SH-SY5Y (cell line): ENCODE measurements around the gene P2RY11.

ENCODE experiments used
- GATA2 ChIP-seq: IDR thresholded peaks from 2 replicates; pipeline ENCODE4 v1.6.1; 2011; ENCODE audit warnings: mild to moderate bottlenecking, low read depth, low read length
- GATA3 ChIP-seq: IDR thresholded peaks from 2 replicates; pipeline ENCODE4 v1.6.1; 2011; ENCODE audit warnings: low read depth, mild to moderate bottlenecking, low read length, moderate library complexity

Gene P2RY11

DNA sequence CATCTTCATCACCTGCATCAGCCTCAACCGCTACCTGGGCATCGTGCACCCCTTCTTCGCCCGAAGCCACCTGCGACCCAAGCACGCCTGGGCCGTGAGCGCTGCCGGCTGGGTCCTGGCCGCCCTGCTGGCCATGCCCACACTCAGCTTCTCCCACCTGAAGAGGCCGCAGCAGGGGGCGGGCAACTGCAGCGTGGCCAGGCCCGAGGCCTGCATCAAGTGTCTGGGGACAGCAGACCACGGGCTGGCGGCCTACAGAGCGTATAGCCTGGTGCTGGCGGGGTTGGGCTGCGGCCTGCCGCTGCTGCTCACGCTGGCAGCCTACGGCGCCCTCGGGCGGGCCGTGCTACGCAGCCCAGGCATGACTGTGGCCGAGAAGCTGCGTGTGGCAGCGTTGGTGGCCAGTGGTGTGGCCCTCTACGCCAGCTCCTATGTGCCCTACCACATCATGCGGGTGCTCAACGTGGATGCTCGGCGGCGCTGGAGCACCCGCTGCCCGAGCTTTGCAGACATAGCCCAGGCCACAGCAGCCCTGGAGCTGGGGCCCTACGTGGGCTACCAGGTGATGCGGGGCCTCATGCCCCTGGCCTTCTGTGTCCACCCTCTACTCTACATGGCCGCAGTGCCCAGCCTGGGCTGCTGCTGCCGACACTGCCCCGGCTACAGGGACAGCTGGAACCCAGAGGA lies 2.6 kb downstream of the P2RY11 start:
- TF ChIP-seq GATA2 (no peak), GATA3 (no peak)

DNA sequence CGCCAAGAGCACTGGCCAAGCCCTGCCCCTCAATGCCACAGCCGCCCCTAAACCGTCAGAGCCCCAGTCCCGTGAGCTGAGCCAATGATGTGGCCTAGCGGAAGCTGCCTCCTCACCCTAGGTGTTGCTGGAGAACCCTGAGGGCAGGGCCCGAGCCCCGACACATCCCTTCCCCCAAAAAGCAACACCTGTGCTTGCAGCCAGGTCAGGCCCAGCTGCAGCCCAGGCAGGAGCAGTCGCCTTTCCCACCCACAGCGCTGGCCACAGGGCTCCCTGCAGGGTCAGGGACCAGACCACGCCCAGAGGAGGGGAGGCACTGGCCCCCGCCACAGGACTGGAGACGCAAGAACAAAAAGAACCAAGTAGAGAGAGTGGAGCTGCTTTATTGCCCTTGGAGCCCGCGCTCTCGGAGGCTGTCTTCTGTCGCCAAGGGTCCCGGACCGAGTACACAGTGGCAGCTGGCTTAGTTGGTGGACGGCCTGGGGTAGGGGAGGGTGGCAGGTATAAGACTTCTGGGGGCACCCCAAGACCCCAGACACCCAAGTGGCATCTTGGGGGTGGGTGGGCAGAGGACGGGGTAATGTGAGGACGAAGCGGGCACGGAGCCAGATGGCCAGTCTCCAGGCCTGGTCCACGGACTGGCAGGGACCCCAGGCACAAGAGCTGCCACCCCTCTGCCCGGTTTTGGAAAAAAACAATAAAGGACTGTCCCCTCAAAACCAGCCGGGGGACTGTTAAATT lies 3.3 kb downstream of the P2RY11 start:
- TF ChIP-seq GATA2 (no peak), GATA3 (no peak)

DNA sequence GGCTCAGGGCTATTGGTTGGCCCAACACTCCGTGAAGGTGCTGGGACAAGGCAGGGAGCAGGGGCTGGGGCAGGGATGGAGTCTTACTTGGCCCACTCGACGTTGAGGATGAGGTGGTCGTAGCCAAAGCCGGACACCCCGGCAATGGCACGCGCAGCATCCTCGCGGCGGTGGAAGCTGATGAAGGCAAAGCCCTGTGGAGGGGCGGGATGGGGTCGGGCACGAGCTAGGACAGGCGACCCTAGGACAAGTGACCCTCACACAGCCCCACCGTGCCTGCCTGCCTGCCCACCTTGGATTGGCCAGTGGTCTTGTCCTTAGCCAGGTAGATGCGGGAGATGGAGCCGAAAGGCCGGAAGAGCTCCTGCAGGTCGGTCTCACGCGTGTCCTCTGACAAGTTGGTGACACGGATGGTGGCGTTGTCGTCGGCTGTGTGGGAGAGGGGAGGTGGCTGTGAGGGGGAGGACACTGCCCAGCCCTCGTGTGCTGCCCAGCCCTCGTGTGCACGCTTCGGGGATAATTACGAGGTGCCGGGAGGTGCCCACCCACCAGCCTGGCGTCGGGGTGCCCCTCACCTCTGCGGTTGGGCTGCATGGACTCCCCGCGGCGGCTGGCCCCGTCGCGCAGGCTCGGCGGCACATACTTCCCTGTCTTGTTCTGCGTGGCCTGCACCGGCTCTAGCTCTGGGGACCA lies 4.0 kb downstream of the P2RY11 start:
- TF ChIP-seq GATA2: no peak
- no peak for TF ChIP-seq GATA3

DNA sequence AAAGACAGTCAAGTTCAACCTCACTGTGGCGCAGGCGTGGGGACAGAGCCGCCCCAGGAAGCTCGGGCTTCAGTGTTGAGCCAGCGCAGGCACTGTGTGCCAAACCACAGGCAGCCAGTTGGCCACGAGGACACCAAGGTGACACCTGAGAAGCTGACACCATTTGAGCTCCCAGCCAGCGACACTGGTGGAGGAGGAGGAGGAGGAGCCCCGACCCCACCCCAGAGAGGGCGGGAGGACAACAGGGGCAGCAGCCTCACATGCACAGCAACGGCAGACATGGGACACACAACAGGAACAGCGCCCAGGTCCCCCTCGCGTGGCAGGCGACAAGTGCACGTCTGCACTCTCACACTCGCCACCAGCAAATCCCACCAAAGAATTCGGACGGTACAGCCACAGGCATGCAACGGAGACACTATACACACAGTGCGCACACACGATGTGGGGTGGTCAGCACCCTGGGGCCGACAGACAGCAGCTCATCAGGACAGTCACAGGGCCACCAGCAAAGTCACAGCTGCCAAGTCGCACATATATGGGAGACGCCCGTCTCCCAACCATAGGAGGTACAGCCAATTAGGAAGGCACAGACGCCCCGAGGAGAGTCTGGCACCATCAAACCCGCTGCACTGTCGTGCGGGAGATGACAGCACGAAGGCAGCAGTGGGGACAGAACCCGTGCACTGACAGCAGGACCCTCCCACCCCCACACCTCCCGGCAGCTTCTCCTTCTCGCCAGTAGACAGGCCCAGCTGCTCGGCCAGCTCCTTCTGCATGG lies 4.8 kb downstream of the P2RY11 start:
- TF ChIP-seq GATA2 (no peak), GATA3 (no peak)

DNA sequence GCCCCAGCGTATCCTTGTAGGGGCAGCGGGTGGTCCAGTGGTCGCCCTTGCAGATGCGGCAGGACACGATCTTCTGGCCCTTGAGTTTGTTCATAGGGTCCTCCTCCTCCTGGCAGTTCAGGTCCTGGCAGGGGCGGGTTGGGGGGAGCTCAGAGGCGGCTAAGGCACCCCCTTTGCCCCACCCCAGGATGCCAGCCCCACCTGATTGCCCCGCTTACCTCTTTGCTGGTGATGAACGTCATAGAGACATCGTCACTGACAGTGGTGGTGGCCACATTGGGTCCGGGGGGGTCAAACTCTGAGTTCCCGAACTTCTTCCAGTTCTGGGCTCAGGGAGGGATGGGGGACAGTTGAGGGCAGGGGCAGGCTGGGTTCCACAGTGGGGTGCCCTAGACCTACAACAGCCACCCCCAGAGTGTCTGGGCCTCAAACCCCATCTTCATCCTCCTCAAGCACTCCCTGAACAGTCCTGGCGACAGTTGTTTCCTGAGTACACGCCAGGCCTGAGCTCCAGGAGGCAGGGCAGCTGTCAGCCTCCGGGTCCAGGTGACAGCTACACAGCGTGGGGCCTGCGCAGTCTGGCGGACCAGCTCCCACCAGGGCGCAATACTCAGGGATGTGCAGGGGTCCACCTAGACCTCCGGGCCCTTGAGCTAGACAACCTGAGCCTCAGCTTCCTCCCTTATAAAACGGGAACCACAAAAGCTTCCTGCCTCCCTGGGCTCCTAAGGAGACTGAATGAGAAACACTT lies 5.5 kb downstream of the P2RY11 start:
- no peak for TF ChIP-seq GATA2
- no peak for TF ChIP-seq GATA3

DNA sequence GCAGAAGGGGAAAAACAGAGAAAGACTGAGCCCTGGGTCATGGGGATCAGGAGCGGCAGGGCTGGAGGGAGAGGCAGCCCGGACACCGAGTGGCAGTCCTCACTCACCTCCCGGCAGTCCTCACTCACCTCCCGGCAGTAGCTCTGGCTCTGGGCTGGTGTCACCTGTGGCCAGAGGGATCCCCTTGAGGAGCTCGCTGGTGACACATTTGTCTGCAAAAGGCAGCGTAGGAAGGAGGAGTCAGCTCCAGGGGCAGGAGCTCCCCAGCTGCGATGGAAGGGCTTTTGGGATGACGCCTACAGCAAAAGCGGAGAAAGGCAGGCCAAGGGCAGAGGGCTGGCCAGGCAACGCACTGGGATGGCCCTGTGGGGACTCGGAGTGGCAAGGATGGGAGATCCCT lies 7.5 kb downstream of the P2RY11 start:
- TF ChIP-seq GATA2: no peak
- TF ChIP-seq GATA3: no peak

DNA sequence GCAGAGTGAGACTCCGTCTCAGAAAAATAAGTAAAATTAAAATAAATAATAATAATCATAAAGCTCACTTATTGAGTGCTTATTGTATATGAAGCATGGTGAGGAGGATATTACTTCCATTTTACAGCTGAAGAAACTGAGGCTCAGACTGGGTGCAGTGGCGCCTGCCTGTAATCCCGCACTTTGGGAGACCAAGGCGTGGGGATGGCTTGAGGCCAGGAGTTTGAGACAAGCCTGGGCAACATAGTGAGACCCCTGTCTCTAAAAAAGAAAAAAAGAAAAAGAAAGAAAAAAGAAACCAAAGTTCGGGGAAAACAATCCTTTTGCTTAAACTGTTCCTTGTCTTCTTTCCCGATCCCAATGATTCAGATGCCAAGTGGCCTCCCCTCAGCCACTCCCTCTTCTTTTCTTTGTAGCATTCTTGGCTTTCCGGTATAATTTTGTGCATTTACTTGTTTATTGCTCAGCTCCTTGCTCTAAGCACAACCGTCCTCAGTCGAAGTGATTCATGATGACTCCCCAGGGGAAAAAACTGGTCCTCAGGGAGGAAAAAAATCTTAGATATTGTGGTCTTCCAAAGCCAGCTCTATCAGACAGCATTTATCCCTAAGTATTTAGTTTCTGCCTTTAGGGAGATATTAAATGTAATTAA lies 9.2 kb downstream of the P2RY11 start:
- TF ChIP-seq GATA2: no peak
- no peak for TF ChIP-seq GATA3

DNA sequence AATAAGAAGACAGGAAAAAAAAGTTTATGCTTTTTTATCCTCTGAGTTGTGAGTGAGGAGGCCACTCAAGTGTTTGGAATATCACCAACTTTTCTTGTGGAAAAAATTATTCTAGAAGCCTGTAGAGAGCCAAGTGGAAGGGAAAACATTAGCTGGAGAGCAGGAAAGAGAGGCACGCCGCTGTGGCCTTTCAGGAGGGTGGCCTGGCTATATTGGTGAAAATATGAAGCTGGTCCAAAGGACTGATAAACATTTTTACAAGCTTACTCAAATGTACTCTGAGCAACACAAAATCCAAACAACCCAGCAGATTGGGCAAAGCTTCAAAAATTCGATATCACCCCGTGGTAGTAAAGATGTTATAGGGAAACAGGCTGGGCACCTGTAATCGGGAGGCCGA lies 10.6 kb downstream of the P2RY11 start:
- TF ChIP-seq GATA3 (no peak), GATA2 (no peak)

DNA sequence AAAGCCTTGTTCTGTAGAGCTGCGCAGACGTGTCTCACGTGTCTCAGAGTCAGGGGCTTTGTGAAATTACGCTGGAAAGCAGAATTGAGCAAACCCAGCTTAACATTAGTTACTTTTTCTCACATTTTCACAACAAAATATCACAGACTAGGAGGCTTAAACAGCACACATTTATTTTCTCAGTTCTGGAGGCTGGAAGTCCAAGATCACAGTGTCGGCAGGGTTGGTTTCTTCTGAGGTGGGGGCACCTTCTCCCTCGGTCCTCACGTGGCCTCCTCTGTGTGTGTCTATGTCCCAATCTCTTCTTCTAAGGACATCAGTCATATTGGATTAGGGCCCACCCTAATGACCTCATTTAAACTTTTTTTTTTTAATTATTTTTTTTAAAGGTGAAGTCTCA lies 12.9 kb downstream of the P2RY11 start:
- TF ChIP-seq GATA3 (no peak), GATA2 (no peak)

DNA sequence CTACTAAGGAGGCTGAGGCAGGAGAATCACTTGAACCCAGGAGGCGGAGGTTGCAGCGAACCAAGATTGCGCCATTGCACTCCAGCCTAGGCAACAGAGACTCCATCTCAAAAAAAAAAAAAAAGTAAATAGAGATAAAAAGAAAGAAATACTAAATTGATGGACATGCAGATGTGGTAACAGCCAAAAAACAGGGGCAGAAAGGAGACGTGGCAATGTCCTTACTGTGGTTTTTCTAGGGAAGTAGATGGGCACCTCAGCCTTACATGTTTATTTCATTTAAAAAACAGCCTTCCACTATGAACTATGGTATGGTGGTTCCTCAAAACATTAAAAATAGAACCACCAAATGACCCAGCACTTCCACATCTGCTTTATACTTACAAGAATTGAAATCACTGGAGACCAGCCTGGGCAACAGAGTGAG lies 14.7 kb downstream of the P2RY11 start:
- TF ChIP-seq GATA2: no peak
- no peak for TF ChIP-seq GATA3

DNA sequence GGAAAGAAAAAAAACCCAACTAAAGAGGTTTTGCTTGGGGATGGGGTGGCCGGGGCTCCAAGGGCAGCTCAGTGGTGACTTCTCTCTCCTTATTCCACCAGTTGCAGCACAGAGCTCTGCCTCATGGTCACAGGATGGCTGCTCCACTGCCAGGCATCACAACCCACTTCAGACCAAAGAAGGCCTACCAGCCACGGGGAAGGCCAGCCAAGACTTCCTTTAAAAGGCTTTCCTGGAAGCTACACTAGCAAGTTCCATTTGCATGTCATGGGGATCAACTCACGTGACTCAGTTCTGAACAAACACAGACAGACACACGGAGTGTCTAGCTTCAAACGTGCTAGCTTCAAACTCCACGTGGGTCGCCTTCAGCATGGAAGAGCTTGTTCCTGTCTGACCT lies 21.4 kb downstream of the P2RY11 start:
- TF ChIP-seq GATA2 (no peak), GATA3 (no peak)

DNA sequence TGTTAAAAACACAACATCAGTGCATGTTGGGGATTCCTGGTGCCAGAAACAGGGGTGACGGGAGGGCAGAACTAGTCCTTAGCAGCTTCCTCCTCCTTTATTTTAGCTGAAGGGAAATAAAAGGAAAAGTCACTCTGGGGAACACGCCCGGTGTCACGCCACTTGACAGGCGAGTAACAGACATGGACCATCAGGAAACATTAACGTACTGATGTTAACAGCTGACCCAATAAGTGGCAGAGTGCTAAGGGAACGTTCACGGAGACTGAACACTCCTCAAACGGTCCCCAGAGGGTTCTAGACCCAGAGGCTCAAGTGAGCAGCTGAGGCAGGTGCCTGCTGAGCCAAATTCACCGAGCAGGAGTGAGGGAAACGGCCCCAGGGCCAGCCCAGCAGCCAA lies 22.1 kb downstream of the P2RY11 start:
- TF ChIP-seq GATA3: no peak

DNA sequence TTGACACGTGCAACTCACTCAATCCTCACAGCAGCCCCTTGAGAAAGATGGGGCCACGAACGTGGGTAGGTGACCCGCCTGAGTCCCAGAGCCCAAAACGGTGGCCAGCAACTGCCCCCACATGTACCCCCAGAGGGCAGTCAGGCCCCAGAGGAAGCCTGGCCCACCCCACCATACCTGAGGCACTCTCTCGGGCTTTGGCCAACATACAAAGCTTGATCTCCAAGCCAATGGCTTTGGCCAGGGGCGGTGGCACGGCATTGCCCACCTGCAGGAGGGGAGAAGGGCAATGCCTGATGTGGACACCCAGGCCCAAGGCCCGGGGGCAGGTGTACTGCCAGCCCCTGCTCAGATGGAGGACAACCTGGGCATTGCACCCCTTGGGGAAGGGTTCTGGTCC lies 22.5 kb downstream of the P2RY11 start:
- TF ChIP-seq GATA2 (no peak), GATA3 (no peak)
